ENCODE results near the gene ERMP1.
A peak's percentile ranks its signal among the peaks of the same experiment; 100 is the strongest.

Gene ERMP1

DNA sequence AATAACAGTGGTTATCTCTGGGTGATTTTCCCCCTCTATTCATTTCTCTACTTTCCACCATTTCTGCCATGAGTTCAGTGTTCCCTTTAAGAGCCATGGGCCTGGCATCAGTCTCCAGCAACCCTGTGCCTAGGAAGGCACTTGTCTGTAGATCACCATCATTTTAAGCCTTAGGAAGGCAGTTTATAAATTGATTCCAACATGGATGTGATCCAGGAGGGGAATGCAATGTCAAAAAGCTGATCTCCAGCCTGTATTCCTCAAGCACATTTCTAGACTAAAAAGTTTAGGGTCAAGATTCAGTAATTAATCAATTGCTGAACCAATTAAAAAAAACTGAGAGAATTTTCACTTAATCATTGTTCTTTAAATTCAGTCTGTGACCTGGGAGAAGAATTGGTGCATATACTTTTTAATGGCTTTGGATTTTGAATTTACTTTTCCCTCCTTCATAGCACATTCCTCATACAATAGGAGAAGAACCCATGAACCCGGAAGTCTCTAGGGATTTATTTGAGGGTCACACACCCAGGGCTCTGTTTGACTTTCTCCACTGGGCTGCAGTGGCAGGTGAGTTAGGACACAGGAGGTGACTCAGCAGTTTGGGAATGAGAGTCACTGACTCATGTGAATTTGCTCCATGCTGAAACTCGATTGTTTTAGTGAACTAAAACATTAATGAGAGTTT lies 6.1 kb upstream of the ERMP1 start:
- no peaks in the 10 kb centered on the region for H3K36me3 ChIP-seq (ENCODE audit: control insufficient read depth, insufficient read depth, low read length)
- H3K9me3 ChIP-seq (ENCODE audit: control insufficient read depth, low read length): no peaks in the 10 kb centered on the region
- H2AFZ ChIP-seq: peak overlapping the region; percentile 51
- H3K4me2 ChIP-seq (ENCODE audit: low read length): peak overlapping the region; percentile 54
- no peaks in the 10 kb centered on the region for H3K79me2 ChIP-seq
- peak overlapping the region; percentile 91 for H3K27ac ChIP-seq
- no peak overlapping the region for H3K9ac ChIP-seq
- H3K4me1 ChIP-seq: peaks cover 23% of the 10 kb centered on the region
- TF ChIP-seq, protein P1, sequence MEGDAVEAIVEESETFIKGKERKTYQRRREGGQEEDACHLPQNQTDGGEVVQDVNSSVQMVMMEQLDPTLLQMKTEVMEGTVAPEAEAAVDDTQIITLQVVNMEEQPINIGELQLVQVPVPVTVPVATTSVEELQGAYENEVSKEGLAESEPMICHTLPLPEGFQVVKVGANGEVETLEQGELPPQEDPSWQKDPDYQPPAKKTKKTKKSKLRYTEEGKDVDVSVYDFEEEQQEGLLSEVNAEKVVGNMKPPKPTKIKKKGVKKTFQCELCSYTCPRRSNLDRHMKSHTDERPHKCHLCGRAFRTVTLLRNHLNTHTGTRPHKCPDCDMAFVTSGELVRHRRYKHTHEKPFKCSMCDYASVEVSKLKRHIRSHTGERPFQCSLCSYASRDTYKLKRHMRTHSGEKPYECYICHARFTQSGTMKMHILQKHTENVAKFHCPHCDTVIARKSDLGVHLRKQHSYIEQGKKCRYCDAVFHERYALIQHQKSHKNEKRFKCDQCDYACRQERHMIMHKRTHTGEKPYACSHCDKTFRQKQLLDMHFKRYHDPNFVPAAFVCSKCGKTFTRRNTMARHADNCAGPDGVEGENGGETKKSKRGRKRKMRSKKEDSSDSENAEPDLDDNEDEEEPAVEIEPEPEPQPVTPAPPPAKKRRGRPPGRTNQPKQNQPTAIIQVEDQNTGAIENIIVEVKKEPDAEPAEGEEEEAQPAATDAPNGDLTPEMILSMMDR (IDR thresholded peaks at IDR 0.05): no peak
- H3K4me3 ChIP-seq (ENCODE audit: low read depth, low read length): peak overlapping the region; percentile 7
- H3K27me3 ChIP-seq (ENCODE audit: control insufficient read depth, insufficient read depth, low read length): no peaks in the 10 kb centered on the region

DNA sequence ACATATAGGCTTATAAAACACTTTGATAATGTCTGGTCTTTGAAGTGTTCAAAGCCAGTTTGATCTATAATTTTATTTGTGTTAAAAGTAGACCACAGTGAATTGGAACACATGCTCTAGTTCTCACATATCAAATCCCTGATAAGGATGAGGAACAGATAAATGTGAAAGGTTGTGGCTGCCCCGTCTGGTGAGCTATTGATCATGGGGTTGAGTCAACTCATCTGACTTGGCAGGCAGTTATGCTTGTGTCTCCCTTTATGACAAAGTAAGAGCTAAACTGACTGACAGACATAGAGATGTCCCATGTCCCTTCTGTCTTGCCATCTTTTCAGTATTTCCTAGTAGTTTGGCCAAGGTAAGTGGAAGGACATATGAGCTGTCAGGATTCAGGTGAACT lies 2.9 kb upstream of the ERMP1 start:
- Histone ChIP-seq H3K9me3 (ENCODE audit: control insufficient read depth, low read length) (no peaks in the 10 kb centered on the region), H3K79me2 (no peaks in the 10 kb centered on the region), H2AFZ (peak overlapping the region; percentile 53), H3K36me3 (ENCODE audit: control insufficient read depth, insufficient read depth, low read length) (no peaks in the 10 kb centered on the region), H3K4me3 (ENCODE audit: low read depth, low read length) (no peak overlapping the region), H3K27me3 (ENCODE audit: control insufficient read depth, insufficient read depth, low read length) (no peaks in the 10 kb centered on the region), H3K4me2 (ENCODE audit: low read length) (no peak overlapping the region), H3K4me1 (peaks cover 21% of the 10 kb centered on the region), H3K9ac (no peak overlapping the region), H3K27ac (peak overlapping the region; percentile 82)
- TF ChIP-seq, protein P1 (IDR thresholded peaks at IDR 0.05): no peak

DNA sequence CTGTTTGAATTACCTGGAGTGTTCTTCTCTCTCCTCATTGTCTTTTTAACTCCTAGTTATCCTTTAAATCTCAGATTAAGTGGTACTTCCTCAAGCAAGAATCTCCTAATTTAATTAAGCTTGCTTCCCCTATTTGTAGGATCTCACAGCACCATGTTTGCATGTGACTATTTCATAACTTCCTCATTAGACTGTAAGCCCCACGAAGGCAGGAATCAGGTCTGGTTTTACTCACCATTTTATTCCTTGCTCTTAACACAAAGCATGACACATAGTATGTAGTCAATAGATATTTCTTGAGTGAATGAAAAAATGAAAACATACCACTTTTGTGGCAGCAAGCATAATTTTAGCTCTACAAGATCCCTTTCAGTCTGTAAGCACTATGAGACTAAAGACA lies 1.3 kb upstream of the ERMP1 start:
- Histone ChIP-seq H3K4me3 (ENCODE audit: low read depth, low read length) (no peak overlapping the region), H3K4me1 (peaks cover 17% of the 10 kb centered on the region), H3K36me3 (ENCODE audit: control insufficient read depth, insufficient read depth, low read length) (no peaks in the 10 kb centered on the region), H3K4me2 (ENCODE audit: low read length) (peak overlapping the region; percentile 83), H3K27me3 (ENCODE audit: control insufficient read depth, insufficient read depth, low read length) (no peaks in the 10 kb centered on the region), H3K27ac (peak overlapping the region; percentile 82), H3K9me3 (ENCODE audit: control insufficient read depth, low read length) (no peaks in the 10 kb centered on the region), H3K79me2 (no peaks in the 10 kb centered on the region), H3K9ac (no peak overlapping the region), H2AFZ (peak overlapping the region; percentile 76)
- TF ChIP-seq, protein P1 (IDR thresholded peaks at IDR 0.05): no peak

DNA sequence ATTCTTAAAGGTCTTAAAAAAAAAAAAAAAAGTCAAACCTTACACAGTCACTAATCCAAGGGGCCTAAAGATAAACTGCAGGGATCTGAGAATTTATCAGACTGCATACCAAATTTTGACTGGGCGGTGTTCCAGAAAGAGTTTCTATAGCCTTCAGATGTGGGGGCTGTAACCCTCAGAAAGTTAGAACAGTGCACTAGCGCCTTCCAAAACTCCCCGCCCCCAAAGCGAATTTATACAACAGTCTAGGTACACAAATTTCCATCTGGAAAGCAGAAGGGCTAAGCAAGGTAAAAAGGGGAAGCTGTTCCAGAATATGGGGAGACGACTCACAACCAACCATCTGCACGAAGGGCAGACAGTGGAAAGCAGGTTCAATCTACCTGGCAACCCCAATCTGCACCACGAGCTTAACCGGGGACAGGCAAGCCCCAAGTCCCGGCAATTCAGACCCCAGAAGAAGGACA lies 813 bp downstream of the ERMP1 start:
- Histone ChIP-seq H3K36me3 (ENCODE audit: control insufficient read depth, insufficient read depth, low read length) (no peaks in the 10 kb centered on the region), H2AFZ (peak overlapping the region; percentile 76), H3K79me2 (peaks cover 3% of the 10 kb centered on the region), H3K4me3 (ENCODE audit: low read depth, low read length) (peak overlapping the region; percentile 76), H3K9me3 (ENCODE audit: control insufficient read depth, low read length) (no peaks in the 10 kb centered on the region), H3K27ac (peak overlapping the region; percentile 82), H3K4me1 (peaks cover 15% of the 10 kb centered on the region), H3K4me2 (ENCODE audit: low read length) (peak overlapping the region; percentile 83), H3K9ac (no peak overlapping the region), H3K27me3 (ENCODE audit: control insufficient read depth, insufficient read depth, low read length) (no peaks in the 10 kb centered on the region)
- TF ChIP-seq, protein P1 (IDR thresholded peaks at IDR 0.05): no peak

Data from parathyroid adenoma (tissue), 2 donors.